ENCODE measurements around the gene MCM8.

MCM8 gene

DNA sequence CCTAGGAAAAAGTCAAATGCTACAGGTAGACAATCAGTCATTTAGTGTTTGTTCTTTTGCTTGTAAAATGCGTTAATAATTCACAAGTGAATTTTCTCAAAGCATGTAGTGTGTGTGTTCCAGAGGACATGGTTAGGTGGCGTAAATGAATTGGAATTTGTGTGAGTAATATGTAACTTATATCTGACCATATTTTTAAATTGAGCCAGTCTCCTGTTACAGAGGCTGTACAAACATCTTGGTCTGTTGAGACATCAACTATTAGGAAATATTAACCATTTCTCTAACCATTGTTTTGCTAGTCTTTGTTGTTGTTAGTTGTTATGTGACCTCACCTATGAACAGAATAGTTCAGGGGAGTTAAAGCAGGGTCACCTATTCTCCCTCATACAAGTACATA is 22.7 kb downstream of the MCM8 start:
- FAIRE-seq (no peak), DNase-seq (ENCODE audit: insufficient read length, low spot score) (no peak)
- no peak for TF ChIP-seq POLR2AphosphoS5 (IDR thresholded peaks at IDR 0.05; ENCODE audit: low read depth, low read length)
- TF ChIP-seq TAF1 (IDR thresholded peaks at IDR 0.05; ENCODE audit: low read depth, low read length): no peak
- TF ChIP-seq POU2F2 (IDR thresholded peaks at IDR 0.05; ENCODE audit: low read depth, low read length): no peak
- TF ChIP-seq POLR2A (IDR thresholded peaks at IDR 0.05; ENCODE audit: low read depth, low read length): no peak
- TF ChIP-seq SPI1 (IDR thresholded peaks at IDR 0.05; ENCODE audit: low read depth, low read length): no peak
- TF ChIP-seq PAX5 (IDR thresholded peaks at IDR 0.05; ENCODE audit: insufficient read depth, low read length, severe bottlenecking): no peak

- DNase-seq (ENCODE audit: insufficient read length, low spot score) (no peak), FAIRE-seq (no peak)
- no peak for TF ChIP-seq SPI1 (IDR thresholded peaks at IDR 0.05; ENCODE audit: low read depth, low read length)
- no peak for TF ChIP-seq PAX5 (IDR thresholded peaks at IDR 0.05; ENCODE audit: insufficient read depth, low read length, severe bottlenecking)
- no peak for TF ChIP-seq POLR2A (IDR thresholded peaks at IDR 0.05; ENCODE audit: low read depth, low read length)
- no peak for TF ChIP-seq POU2F2 (IDR thresholded peaks at IDR 0.05; ENCODE audit: low read depth, low read length)
- no peak for TF ChIP-seq POLR2AphosphoS5 (IDR thresholded peaks at IDR 0.05; ENCODE audit: low read depth, low read length)
- no peak for TF ChIP-seq TAF1 (IDR thresholded peaks at IDR 0.05; ENCODE audit: low read depth, low read length)
Measured at GRCh38 chr20:5973971-5974370, 23.5 kb downstream of the MCM8 start.

GRCh38 chr20:5974531-5974930 is 24.1 kb downstream of the MCM8 start:
- no peak for FAIRE-seq
- TF ChIP-seq SPI1 (IDR thresholded peaks at IDR 0.05; ENCODE audit: low read depth, low read length) (no peak), POU2F2 (IDR thresholded peaks at IDR 0.05; ENCODE audit: low read depth, low read length) (no peak), POLR2AphosphoS5 (IDR thresholded peaks at IDR 0.05; ENCODE audit: low read depth, low read length) (no peak), TAF1 (IDR thresholded peaks at IDR 0.05; ENCODE audit: low read depth, low read length) (no peak), PAX5 (IDR thresholded peaks at IDR 0.05; ENCODE audit: insufficient read depth, low read length, severe bottlenecking) (no peak), POLR2A (IDR thresholded peaks at IDR 0.05; ENCODE audit: low read depth, low read length) (no peak)
- DNase-seq (ENCODE audit: insufficient read length, low spot score): no peak

DNA sequence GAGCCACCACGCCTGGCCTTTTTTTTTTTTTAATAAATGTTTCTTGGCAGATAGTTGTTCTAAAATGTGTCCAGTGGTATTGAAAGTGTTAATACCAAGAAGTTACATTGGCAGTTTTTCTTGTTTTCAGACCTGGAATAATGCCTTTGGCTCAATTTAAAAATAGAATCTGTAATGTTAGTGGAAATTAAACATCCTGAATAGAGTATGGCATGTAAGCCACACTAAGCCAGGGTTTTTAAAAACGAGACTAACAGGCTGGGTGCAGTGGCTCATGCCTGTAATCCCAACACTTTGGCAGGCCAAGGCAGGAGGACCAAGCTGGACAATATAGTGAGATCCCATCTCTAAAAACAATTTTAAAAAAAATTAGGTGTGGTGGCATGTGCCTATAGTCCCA is 25.3 kb downstream of the MCM8 start:
- FAIRE-seq: no peak

GRCh38 chr20:5977223-5977622 is 26.8 kb downstream of the MCM8 start:
- FAIRE-seq: no peak
- TF ChIP-seq POLR2AphosphoS5 (IDR thresholded peaks at IDR 0.05; ENCODE audit: low read depth, low read length) (no peak), POU2F2 (IDR thresholded peaks at IDR 0.05; ENCODE audit: low read depth, low read length) (no peak), PAX5 (IDR thresholded peaks at IDR 0.05; ENCODE audit: insufficient read depth, low read length, severe bottlenecking) (no peak), TAF1 (IDR thresholded peaks at IDR 0.05; ENCODE audit: low read depth, low read length) (no peak), POLR2A (IDR thresholded peaks at IDR 0.05; ENCODE audit: low read depth, low read length) (no peak), SPI1 (IDR thresholded peaks at IDR 0.05; ENCODE audit: low read depth, low read length) (no peak)
- no peak for DNase-seq (ENCODE audit: insufficient read length, low spot score)

More for the DNA sequence above, 25.3 kb downstream of the MCM8 start:
- no peak for DNase-seq (ENCODE audit: insufficient read length, low spot score)
- TF ChIP-seq SPI1 (IDR thresholded peaks at IDR 0.05; ENCODE audit: low read depth, low read length) (no peak), POU2F2 (IDR thresholded peaks at IDR 0.05; ENCODE audit: low read depth, low read length) (no peak), TAF1 (IDR thresholded peaks at IDR 0.05; ENCODE audit: low read depth, low read length) (no peak), POLR2AphosphoS5 (IDR thresholded peaks at IDR 0.05; ENCODE audit: low read depth, low read length) (no peak), POLR2A (IDR thresholded peaks at IDR 0.05; ENCODE audit: low read depth, low read length) (no peak), PAX5 (IDR thresholded peaks at IDR 0.05; ENCODE audit: insufficient read depth, low read length, severe bottlenecking) (no peak)

DNA sequence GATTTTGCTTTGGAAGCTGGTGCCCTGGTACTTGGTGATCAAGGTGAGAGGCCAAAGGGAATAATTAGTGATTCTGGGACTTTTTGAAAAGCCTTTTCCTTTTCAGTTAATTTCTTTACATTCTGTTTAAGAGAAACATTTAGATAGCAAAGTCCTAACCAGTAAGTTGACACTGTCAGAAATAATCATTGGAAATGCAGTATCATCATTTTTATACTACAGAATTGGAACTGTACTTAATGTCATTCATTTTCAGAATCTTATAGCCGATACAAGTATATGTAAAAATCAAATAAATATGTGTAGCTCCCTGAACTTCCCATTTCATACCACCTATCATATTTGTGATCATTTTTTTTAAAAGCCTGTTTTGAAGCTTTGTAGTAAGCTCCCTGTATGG is 27.5 kb downstream of the MCM8 start:
- TF ChIP-seq TAF1 (IDR thresholded peaks at IDR 0.05; ENCODE audit: low read depth, low read length) (no peak), POLR2AphosphoS5 (IDR thresholded peaks at IDR 0.05; ENCODE audit: low read depth, low read length) (no peak), PAX5 (IDR thresholded peaks at IDR 0.05; ENCODE audit: insufficient read depth, low read length, severe bottlenecking) (no peak), POU2F2 (IDR thresholded peaks at IDR 0.05; ENCODE audit: low read depth, low read length) (no peak), SPI1 (IDR thresholded peaks at IDR 0.05; ENCODE audit: low read depth, low read length) (no peak), POLR2A (IDR thresholded peaks at IDR 0.05; ENCODE audit: low read depth, low read length) (no peak)
- no peak for DNase-seq (ENCODE audit: insufficient read length, low spot score)
- no peak for FAIRE-seq

GRCh38 chr20:5979801-5980200 is 29.3 kb downstream of the MCM8 start:
- FAIRE-seq: no peak
- TF ChIP-seq TAF1 (IDR thresholded peaks at IDR 0.05; ENCODE audit: low read depth, low read length) (no peak), POU2F2 (IDR thresholded peaks at IDR 0.05; ENCODE audit: low read depth, low read length) (no peak), POLR2AphosphoS5 (IDR thresholded peaks at IDR 0.05; ENCODE audit: low read depth, low read length) (no peak), PAX5 (IDR thresholded peaks at IDR 0.05; ENCODE audit: insufficient read depth, low read length, severe bottlenecking) (no peak), SPI1 (IDR thresholded peaks at IDR 0.05; ENCODE audit: low read depth, low read length) (no peak), POLR2A (IDR thresholded peaks at IDR 0.05; ENCODE audit: low read depth, low read length) (no peak)
- DNase-seq (ENCODE audit: insufficient read length, low spot score): no peak

DNA sequence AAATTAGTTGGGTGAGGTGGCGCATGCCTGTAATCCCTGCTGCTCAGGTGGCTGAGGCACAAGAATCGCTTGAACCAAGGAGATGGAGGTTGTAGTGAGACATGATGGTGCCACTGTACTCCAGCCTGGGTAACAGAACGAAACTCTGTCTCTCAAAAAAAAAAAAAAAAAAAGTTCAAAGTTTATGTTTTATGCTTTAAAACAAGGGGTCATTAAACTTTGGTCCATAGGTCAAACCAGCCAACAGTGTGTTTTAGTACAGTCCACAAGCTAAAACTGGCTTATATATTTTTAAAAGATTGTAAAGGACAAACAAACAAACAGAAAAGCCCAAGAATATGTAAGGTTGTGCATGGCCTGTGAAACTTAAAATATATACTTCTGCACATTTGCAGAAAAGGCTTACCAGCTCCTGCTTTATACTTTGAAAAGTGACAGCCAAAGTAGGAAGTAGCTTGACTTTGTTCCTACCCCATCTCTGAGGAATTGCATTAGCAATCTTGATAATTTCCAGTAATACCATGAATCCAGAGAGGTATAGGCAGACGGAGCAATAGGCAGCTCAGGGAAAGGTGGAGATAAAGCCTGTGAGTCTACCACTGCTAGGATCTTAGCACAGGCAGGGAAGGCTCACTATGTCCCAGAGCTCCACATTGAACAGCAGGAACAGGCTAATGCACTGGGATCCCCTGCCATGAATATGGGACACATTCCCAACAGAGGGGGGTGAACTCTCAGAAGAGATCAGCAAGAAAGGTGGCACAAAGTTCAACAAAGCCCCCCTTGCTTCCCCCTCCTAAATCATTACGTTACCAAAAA is 30.5 kb downstream of the MCM8 start:
- no peak for DNase-seq (ENCODE audit: insufficient read length, low spot score)
- TF ChIP-seq SPI1 (IDR thresholded peaks at IDR 0.05; ENCODE audit: low read depth, low read length) (no peak), POLR2A (IDR thresholded peaks at IDR 0.05; ENCODE audit: low read depth, low read length) (no peak), TAF1 (IDR thresholded peaks at IDR 0.05; ENCODE audit: low read depth, low read length) (no peak), PAX5 (IDR thresholded peaks at IDR 0.05; ENCODE audit: insufficient read depth, low read length, severe bottlenecking) (no peak), POU2F2 (IDR thresholded peaks at IDR 0.05; ENCODE audit: low read depth, low read length) (no peak), POLR2AphosphoS5 (IDR thresholded peaks at IDR 0.05; ENCODE audit: low read depth, low read length) (no peak)
- FAIRE-seq: no peak

DNA sequence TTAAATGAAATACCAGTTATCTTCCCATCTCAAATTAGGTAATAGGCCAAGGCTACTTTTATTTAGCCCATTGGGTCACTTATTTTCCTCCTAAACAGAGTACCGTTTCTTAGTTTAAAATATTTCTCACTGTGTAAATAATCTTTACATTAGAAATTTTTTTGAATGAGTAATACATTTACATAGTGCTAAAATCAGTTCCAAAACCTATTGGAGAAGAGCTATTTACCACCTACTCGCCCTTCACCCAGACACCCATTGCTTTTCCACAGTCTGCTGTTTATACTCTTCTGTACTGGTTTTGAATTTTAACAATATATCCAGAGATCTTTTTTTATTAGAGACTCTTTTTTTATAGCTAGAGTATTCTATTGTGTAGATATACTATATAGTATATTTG is 36.9 kb downstream of the MCM8 start:
- no peak for FAIRE-seq
- no peak for DNase-seq (ENCODE audit: insufficient read length, low spot score)
- TF ChIP-seq POLR2AphosphoS5 (IDR thresholded peaks at IDR 0.05; ENCODE audit: low read depth, low read length) (no peak), TAF1 (IDR thresholded peaks at IDR 0.05; ENCODE audit: low read depth, low read length) (no peak), POLR2A (IDR thresholded peaks at IDR 0.05; ENCODE audit: low read depth, low read length) (no peak), SPI1 (IDR thresholded peaks at IDR 0.05; ENCODE audit: low read depth, low read length) (no peak), POU2F2 (IDR thresholded peaks at IDR 0.05; ENCODE audit: low read depth, low read length) (no peak), PAX5 (IDR thresholded peaks at IDR 0.05; ENCODE audit: insufficient read depth, low read length, severe bottlenecking) (no peak)
